NCI-H2171 treated with DMSO at 0.1 percent for 48 hours (cell line): Measurements from ENCODE around the gene SESN2.

Experiments used
- DNase-seq: peaks from one replicate; lab custom pipeline; 2025; lab: John Stamatoyannopoulos, UW

Gene SESN2

DNA sequence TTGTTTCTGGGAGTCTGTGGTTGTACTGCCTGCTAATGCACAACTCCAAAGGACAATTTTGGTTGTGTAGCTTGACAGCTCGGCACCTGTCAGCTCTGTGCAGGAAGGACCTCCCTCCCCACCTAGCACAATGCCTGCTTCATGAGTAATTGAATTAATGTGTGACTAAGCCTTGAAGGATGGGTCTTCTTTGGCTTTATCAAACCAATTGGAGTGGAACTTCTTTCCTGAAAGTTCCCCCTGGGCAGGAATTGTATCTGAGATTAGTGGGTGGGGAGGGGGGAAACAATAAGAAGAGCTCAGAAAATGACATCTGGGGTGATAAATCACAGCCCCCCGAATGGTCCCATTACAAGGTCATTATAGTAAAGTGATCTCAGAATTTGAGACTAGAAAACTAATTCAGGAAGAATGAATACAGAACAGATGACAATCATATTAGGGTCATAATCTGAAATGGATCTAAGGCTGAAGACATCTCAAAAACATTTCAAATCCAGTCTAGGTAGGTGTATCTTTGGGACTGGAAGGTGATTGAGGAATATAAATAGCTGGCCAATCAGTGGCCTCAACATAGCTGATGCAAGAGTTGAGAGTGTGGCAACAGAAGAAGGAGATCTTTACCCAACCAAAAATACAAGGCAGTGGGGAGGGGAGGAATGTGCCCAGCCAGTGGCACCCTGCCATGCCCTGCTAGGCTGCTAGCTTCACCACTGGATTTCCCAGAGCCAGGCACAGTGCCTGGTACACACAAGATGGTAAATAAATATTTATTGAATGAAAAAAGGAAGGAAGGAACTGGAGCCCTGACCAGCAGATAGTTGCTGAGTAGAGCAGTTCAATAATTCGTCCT, 10.1 kb upstream of the SESN2 start:
- DNase-seq, result peak; percentile 46

DNA sequence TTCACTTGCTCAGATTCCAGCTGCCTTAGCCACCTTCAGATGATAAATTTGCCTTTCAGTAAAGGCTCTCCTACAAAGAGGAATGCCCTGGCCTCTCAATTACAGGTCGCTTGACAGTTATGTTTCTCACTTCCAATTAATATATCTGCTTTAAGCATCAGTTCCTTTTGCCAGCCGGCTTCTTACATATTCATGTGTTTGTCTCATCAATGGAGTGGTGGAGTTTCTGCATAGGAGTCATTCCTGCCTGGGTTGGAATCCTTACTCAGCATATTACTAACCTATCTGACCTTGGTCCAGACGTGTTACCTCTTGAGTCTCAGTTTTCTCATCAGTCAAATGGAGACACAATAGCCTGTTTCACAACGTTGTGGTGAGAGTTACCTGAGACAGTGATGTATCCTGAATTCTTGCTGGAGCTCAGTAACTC, 9.4 kb upstream of the SESN2 start:
- DNase-seq, result no peak

DNA sequence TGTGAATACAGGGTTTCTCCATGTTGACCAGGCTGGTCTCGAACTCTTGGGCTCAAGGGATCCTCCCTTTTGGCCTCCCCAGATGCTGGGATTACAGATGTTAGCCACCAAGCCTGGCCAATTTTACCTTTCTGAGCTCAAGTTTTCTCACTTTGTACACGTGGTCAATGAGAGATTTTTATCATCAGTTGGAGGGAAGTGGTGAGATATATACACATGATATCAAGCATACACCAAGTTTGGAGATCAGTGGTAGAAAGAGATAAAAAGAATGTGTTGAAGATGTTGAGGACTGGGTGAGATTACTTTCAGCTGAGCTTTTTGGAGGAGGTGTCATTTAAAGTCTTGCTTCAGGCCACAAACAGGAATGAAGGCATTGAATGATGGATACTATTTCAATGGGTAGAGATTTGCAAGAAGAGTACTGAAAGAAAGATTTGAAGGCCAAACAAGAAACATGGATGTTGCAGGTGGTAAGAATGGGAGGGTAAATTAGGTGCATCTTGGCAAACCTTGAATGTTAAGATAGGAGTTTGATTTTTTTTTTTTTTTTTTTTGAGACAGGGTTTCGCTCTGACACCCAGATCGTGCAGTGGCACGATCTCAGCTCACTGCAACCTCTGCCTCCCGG, 3.0 kb upstream of the SESN2 start:
- DNase-seq, result no peak

DNA sequence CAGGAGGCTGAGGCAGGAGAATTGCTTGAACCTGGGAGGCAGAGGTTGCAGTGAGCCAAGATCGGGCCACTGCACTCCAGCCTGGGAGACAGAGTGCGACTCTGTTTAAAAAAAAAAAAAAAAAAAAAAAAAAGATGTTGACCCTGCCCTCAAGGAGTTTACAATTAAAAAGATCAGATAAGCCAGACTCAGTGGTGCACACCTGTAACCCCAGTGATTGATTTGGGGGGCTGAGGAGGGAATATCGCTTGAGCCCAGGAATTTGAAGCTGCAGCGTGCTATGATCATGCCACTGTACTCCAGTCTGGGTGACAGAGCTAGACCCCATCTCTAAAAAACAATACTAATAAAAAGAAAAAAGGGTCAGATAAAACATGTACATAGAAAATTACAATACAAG, 1.6 kb upstream of the SESN2 start:
- DNase-seq, result no peak

DNA sequence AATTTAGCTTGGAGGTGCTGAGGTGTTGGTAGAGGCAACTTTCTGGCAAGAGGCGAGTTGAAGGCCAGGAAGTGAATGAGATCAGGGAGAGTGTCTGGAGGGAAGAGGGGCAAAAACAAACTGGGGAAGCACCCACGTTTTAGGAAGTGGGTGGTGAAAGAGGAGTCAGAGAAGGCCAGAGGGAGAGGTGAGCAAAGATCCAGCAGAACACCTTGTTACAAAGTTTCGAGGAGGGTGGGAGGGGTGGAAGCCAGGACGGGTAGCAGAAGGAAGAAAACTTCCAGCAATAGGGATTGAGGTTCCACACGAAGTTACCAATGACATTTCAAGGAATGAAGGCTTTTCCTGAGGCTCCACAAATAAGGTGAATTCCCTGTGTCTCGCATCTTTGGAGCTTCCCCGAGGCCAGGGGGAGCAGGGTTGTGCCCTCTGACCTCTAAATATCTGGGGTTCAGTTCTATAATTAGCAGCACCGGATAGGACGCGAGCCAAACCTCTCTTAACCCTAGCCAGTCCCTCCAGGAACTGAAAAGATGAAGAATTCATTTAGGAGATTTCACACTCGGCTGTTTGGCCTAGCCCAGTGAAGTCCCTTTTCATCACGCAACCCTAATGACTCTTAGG, 578 bp upstream of the SESN2 start:
- no peak for DNase-seq

DNA sequence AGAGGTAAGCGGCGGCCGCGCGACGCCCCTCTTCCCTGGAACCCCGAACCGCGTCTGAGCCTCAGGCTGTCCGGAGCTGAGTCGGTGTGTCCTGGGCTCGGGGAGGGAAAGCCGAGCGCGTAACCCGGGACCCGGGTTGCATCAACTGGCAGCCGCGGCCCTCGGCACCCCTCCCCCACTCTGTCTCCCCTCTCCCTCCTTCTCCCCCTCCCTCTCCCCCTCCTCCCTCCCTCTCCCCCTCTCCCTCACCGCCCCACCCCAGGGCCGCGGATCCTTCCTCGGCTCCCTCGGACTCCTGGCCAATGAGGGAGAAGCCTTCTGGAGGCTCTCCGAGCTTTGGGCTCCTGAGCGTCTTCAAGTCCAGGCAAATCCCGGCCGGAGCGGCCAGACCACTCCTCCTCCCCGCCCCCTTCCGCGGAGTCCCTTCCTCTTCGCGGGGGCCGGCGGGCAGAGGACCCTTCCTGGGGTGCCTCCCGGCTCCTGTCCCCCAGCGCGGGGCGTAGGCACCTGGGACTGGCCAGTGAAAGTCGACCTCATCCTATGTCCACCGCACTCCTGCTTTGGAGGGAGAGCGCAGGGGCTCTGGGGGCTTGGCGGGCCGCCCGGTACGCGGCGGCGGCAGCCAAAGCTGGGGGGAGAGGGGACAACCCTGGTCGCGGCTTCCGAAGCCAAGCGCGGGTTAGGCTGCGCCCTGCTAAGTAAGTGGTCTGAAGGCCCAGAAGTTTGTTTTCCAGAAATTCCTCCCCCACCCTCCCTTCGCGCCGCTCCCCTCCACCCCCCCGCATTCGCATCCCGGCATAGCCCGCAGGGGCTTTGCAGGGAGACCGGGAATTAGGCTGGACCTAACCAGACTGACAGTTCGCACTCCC, 850 bp downstream of the SESN2 start:
- peak; percentile 23 for DNase-seq

DNA sequence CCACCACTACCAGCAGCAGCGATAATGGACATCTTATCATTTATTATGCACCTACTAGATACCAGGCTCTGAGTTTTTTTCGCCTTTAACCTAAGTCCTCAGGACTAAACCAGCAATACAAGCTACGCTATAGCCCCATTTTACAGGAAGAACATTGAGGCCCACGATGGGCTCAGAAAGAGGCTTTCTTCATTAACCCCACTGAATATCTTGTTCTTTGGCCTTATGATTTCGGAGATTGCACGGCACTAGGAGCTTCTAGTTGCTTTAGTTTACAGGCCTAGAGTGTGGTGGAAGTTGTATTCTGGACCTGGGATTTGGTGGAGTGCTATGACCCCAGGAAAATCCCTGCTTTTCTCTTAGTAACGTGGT, 1.5 kb downstream of the SESN2 start:
- DNase-seq, result no peak

DNA sequence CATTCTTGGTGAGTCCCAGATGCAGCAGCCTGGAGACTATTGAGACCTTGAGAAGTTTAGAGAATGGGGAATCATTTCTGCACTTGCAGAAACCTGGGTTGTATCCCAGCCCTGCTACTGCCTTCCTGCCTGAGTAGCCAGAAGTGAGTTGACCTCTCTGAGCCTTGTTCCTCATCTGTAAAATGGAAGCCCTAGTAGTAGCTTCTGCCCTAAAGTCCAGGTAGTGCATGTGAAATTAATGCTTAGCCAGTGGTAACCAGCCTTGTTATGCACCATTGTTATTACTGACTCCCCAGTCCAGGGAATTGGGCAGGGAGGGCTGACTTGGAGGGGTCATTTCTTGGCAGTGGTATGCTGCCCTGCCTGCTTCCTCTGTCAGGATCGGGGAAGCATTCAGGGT, 5.6 kb downstream of the SESN2 start:
- DNase-seq, result no peak

DNA sequence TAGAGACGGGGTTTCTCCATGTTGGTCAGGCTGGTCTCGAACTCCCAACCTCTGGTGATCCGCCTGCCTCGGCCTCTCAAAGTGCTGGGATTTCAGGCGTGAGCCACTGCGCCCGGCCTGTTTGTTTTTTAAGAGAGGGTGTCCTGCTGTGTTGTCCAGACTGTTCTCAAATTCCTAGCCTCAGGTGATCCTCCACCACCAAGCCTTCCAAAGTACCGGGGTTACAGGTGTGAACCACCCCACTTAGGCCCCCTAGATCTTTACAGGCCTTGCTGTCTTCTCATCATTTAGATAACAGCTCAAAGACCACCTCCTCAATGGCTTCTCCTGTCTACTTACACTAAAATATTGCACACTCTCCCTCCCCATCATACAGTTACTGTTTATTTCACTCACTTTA, 6.3 kb downstream of the SESN2 start:
- no peak for DNase-seq

DNA sequence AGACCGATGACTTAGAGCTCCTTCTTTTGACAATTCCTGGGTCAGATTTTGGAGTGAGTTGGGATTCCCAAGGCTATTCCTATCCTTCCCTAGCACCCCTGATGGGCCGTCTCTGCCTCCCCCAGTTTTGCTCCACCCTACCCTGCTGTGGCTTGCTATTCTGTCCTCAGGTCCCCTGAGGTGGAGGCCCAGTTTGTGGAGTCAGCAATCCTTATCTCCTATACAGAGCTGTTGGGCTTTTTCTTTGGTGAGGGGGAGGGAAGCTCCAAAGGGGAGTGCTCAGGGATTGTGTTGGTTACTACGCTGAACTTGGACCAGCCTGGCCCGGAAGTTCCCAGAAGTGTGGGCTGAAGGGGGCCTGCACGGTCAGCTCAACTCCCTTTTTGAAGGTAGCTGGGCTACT, 7.6 kb downstream of the SESN2 start:
- DNase-seq, result no peak

DNA sequence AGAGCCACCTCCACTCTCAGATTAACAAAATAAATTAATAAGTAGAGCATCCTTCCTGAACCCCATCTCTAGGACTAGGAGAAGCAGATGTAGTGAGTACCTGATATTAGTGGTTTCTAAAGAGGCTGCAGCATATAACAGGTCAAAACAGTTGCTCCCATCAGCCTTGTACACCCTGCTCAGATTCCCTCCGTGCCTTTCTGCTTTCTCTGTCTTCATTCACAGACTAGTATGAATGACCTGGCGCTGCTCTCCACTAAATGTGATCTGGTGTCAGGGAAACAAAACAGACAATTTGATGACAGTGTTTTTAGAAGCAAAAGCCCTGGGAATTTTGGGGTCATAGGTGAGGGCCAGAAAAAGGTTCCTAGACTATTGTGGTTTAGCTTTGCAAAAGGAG, 8.3 kb downstream of the SESN2 start:
- DNase-seq, result no peak

DNA sequence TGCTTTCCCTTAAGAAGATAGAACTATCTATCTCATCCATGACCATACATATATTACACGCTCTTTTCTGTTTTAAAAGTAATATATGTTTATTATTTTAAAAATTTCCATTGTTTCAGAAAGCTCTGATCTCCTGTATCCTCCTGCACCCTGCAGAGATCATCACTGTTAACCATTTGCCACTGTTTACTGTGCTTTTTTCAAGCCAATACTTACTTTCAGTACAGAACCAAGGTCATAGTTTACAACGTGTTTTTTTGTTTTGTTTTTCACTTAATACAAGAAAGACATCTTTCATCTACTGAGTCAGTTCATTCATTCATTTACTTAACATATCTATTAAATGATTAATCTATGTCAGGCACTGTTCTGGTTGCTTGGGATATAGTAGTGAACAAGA, 10.2 kb downstream of the SESN2 start:
- DNase-seq, result no peak

DNA sequence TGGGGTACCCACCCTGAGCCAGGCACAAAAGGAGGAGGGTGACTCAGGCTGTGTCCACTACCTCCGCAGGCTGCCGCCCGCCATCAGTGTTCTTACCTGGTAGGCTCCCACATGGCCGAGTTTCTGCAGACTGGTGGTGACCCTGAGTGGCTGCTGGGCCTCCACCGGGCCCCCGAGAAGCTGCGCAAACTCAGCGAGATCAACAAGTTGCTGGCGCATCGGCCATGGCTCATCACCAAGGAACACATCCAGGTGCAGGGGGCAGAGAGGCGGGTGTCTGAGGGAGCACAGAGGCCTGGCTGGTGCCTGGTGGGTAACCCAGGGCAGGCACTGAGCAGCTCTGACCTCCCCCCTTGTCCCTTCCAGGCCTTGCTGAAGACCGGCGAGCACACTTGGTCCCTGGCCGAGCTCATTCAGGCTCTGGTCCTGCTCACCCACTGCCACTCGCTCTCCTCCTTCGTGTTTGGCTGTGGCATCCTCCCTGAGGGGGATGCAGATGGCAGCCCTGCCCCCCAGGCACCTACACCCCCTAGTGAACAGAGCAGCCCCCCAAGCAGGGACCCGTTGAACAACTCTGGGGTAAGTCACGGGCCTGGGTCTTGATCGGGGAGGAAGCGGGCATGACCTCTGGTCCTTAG, 13.0 kb downstream of the SESN2 start:
- no peak for DNase-seq

DNA sequence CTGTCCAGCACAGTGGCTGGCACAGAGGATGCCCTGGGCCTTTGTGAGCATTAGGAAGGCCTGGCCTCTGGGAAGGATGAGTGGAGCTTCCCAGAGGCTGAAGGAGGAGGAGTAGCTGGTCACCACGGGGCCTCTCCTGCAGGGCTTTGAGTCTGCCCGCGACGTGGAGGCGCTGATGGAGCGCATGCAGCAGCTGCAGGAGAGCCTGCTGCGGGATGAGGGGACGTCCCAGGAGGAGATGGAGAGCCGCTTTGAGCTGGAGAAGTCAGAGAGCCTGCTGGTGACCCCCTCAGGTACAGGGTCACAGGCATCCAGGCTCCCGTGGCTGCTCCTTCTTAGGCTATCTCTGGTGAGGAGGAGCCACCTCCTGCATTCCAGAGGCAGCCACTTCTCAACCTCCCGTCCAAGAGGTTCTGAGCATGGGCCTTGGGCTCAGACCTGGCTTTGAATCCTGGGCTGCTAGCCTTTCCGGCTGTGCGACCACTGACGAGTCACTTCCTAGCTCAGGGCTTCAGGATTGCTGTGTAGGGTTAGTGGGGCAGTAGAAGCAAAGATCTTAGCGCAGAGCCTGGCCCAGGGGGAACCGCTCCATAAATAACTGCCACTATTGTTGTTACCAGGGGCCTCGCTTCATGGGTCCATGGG, 14.0 kb downstream of the SESN2 start:
- no peak for DNase-seq

DNA sequence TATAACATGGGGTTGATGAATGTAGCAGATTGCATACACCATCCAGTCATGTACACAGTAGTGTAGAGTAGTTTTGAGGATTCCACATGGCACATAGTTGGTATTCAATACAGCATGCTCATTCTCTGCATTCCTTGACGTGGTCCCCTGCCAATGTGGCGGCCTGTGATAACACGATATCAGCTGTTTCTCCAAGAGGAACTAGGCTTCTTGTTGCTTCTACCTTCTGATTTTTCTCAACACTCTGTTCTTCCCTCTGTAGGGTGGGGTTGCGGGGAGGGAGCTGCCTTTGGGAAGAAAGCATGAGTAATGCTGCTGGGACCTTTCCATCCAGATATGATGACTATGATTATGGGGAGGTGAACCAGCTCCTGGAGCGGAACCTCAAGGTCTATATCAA, 19.4 kb downstream of the SESN2 start:
- DNase-seq, result no peak

DNA sequence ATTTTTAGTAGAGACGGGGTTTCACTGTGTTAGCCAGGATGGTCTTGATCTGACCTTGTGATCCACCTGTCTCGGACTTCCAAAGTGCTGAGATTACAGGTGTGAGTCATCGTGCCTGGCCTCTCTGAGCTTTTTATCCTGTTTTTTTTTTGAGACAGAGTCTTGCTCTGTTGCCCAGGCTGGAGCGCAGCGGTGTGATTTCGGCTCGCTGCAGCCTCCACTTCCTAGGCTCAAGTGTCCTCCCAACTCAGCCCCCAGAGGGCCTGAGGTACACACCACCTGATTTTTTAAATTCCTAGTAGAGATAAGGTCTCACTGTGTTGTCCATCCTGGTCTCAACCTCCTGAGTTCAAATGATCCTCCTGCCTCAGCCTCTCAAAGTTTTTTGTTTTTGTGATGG, 20.4 kb downstream of the SESN2 start:
- DNase-seq, result no peak

DNA sequence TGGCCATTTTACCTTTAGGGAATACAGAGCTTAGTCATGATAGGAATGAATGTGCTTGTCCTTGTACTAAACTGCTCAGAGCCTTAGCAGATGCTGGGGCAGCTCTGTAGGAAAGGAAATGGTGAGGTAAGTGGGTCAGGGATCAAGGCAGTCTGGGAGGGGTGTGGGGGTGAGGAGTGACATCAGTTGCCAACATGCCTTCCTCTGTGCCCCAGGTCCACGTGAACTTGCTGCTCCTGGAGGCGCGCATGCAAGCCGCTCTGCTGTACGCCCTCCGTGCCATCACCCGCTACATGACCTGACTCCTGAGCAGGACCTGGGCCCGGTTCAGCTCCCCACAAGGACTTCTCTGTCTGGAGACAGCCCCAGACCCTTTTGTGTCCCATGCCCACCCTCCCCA, 21.2 kb downstream of the SESN2 start:
- no peak for DNase-seq

DNA sequence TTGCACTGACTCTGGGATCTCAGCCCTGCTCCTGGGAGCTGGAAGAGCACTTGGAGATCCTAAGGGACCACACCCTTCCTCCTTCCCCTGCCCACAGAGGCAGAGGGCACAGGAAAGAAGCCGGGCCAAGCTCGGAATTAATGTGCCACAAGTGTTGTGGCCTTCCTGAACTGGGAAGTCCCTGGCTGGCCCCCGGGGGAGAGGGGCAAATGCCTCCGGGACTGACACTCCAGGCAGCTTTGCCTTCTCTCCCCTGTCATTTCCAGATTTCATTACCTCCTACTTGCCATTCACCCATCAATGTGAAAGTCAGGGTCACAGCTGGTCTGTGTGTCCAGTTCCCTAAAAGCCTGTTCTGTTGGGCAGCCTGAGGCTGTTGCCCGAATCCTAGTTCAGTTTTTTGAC, 21.7 kb downstream of the SESN2 start:
- DNase-seq, result no peak

DNA sequence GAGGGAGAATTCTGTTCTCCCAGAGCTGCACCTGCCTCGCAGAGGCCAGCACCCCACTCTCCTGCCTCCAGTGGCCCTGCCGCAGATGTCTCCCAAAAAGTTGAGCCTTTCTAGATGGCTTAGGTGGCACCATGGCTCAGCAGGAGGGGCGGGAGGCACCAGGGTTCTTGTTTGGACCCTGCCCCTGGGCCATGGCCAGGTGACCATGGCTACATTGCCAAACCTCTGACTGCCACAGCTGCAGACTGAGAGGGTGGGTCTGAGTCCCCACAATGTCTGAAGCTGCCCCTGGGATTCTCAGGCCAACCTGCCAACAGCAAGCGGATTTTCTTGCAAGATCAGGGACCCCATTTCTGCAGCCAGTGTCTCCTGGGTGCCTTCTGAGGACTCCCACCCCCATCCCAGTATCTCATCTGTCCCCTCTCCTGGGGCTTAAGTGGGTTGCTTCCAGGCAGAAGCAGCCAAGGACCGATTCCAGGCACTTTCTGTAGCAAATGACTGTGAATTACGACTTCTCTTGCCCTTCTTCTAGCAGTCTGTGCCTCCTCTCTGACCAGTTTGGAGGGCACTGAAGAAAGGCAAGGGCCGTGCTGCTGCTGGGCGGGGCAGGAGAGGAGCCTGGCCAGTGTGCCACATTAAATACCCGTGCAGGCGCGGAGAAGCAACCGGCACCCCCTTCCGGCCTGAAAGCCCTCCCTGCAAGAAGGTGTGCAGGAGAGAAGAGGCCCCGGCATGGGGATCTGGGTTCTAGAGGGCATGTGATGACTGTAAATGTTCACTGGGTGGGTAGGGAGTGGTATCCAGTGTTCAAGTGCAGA, 22.5 kb downstream of the SESN2 start:
- DNase-seq, result no peak
